Measurements from ENCODE around the gene VPS13C. TPM values are rescaled to one million over a fixed set of nuclear protein-coding genes. Genes with fewer than 3 reads are reported as not detected.

The VPS13C gene
- 9.6 to 13.2 TPM (median 11.3 TPM) in 5 replicates for total RNA-seq (2022; extraction: Qiagen RNA extraction)

GRCh38 chr15:62060113-62060895 lies at the start of gene VPS13C:
Gene VPS13C, minus strand, starts transcription at chr15:62060447. Its CDS starts 73 bp downstream, at chr15:62060374.

GRCh38 chr15:62066663-62067447 lies 6.6 kb upstream of the VPS13C start, which contains the start of gene C2CD4A:
Gene C2CD4A, plus strand, starts transcription at chr15:62066977. Its CDS starts 637 bp downstream, at chr15:62067614.

Other genes with a start within 250 kb of the VPS13C start
- 0.11 to 0.21 TPM (median 0.14 TPM) in 5 replicates for gene C2CD4A, start 6.5 kb upstream of the VPS13C start, total RNA-seq (2022; extraction: Qiagen RNA extraction)
- gene C2CD4B, start 104.8 kb upstream of the VPS13C start, total RNA-seq (2022; extraction: Qiagen RNA extraction) = 0.10 to 0.37 TPM (median 0.24 TPM) in 5 replicates